SJSA1 (cell line): ENCODE measurements around the gene JARID2. TPM values are rescaled to one million over a fixed set of nuclear protein-coding genes. Genes with fewer than 3 reads are reported as not detected.
"Not testable (repeated sequence)": the region's sequence is repeated elsewhere in the genome, so short reads cannot be mapped to it uniquely, and the experiment has no call there.

Experiments used
- DNase-seq, 2 experiments: peaks; one replicate each; pipeline ENCODE4 v3.0.0-alpha.2; 2015 to 2020; ENCODE audit warnings: low spot score in 2 of 2, low read depth in 1 of 2
- H3K27ac ChIP-seq: fragments of 250-450 bp; sonication (Bioruptor Pico); 2 replicates; pipeline ENCODE4 v1.5.1; 2020; ENCODE audit warnings: mild to moderate bottlenecking, moderate library complexity
- H3K27me3 ChIP-seq: fragments of 250-450 bp; sonication (Bioruptor Pico); replicated peaks from 2 replicates; pipeline ENCODE4 v1.5.1; 2020; ENCODE audit warnings: mild to moderate bottlenecking, moderate library complexity
- H3K36me3 ChIP-seq: fragments of 250-450 bp; sonication (Bioruptor Pico); 2 replicates; pipeline ENCODE4 v1.5.1; 2020; ENCODE audit warnings: mild to moderate bottlenecking
- H3K4me1 ChIP-seq: fragments of 250-450 bp; sonication (Bioruptor Pico); replicated peaks from 2 replicates; pipeline ENCODE4 v1.6.1; 2021; ENCODE audit warnings: mild to moderate bottlenecking
- H3K4me3 ChIP-seq: fragments of 250-450 bp; sonication (Bioruptor Pico); 2 replicates; pipeline ENCODE4 v1.5.1; 2020; ENCODE audit warnings: mild to moderate bottlenecking
- H3K9me3 ChIP-seq: fragments of 250-450 bp; sonication (Bioruptor Pico); replicated peaks from 2 replicates; pipeline ENCODE4 v1.5.1; 2020; ENCODE audit warnings: mild to moderate bottlenecking
- total RNA-seq: library from RNA; depleted of rRNA; stranded (reverse); fragments of >200 nt; shearing (Covaris generic); gene quantifications from 2 replicates; pipeline ENCODE4 v1.2.3, GENCODE V29; 2014

Gene JARID2
- total RNA-seq, 1 experiment from 2014 or later = 7.0 TPM

GRCh38 chr6:15280028-15280427, 34.2 kb downstream of the JARID2 start:
- no peak for DNase-seq
- Histone ChIP-seq H3K27me3 (no peaks in the 10 kb centered on the region), H3K4me3 (no peak overlapping the region), H3K9me3 (no peaks in the 10 kb centered on the region), H3K27ac (no peak overlapping the region), H3K36me3 (peaks cover 3% of the 10 kb centered on the region; the same call in 1 of the 2 replicates), H3K4me1 (peaks cover 64% of the 10 kb centered on the region)

- Histone ChIP-seq H3K4me3 (no peak overlapping the region), H3K36me3 (peaks cover 3% of the 10 kb centered on the region; the same call in 1 of the 2 replicates), H3K27ac (no peak overlapping the region), H3K4me1 (peaks cover 73% of the 10 kb centered on the region), H3K9me3 (no peaks in the 10 kb centered on the region), H3K27me3 (no peaks in the 10 kb centered on the region)
- DNase-seq = no peak
These were observed 35.1 kb downstream of the JARID2 start for GRCh38 chr6:15280961-15281360.

GRCh38 chr6:15282334-15282733, 36.5 kb downstream of the JARID2 start:
- Histone ChIP-seq H3K36me3 (no peaks in the 10 kb centered on the region), H3K4me1 (peaks cover 65% of the 10 kb centered on the region)

GRCh38 chr6:15283986-15284361, 38.1 kb downstream of the JARID2 start:
- H3K4me1 ChIP-seq = peaks cover 73% of the 10 kb centered on the region
- H3K36me3 ChIP-seq = no peaks in the 10 kb centered on the region
- peak in 1 of 2 experiments; percentile 72 for DNase-seq
- no peak overlapping the region for H3K4me3 ChIP-seq
- H3K27ac ChIP-seq = peak overlapping the region; percentile 95
- no peaks in the 10 kb centered on the region for H3K27me3 ChIP-seq
- no peaks in the 10 kb centered on the region for H3K9me3 ChIP-seq

More at GRCh38 chr6:15282334-15282733, 36.5 kb downstream of the JARID2 start:
- no peak overlapping the region for H3K4me3 ChIP-seq
- no peak overlapping the region for H3K27ac ChIP-seq
- DNase-seq = no peak
- no peaks in the 10 kb centered on the region for H3K9me3 ChIP-seq
- no peaks in the 10 kb centered on the region for H3K27me3 ChIP-seq

GRCh38 chr6:15284743-15285142, 38.9 kb downstream of the JARID2 start:
- Histone ChIP-seq H3K4me1 (peaks cover 79% of the 10 kb centered on the region), H3K9me3 (no peaks in the 10 kb centered on the region), H3K27ac (peak overlapping the region; percentile 95), H3K36me3 (no peaks in the 10 kb centered on the region), H3K4me3 (no peak overlapping the region), H3K27me3 (no peaks in the 10 kb centered on the region)
- peak; percentile 77 to 78 for DNase-seq

- peaks cover 75% of the 10 kb centered on the region for H3K4me1 ChIP-seq
- H3K27me3 ChIP-seq = no peaks in the 10 kb centered on the region
- DNase-seq = peak in 1 of 2 experiments; percentile 31
- no peaks in the 10 kb centered on the region for H3K9me3 ChIP-seq
- H3K36me3 ChIP-seq = no peaks in the 10 kb centered on the region
- no peak overlapping the region for H3K4me3 ChIP-seq
- peak overlapping the region; percentile 95 for H3K27ac ChIP-seq
These were observed 39.9 kb downstream of the JARID2 start for GRCh38 chr6:15285682-15286294.

GRCh38 chr6:15287670-15288375, 42.0 kb downstream of the JARID2 start:
- no peak for DNase-seq
- Histone ChIP-seq H3K27me3 (no peaks in the 10 kb centered on the region), H3K36me3 (no peaks in the 10 kb centered on the region), H3K9me3 (no peaks in the 10 kb centered on the region), H3K4me3 (no peak overlapping the region), H3K4me1 (peaks cover 56% of the 10 kb centered on the region), H3K27ac (no peak overlapping the region)

- Histone ChIP-seq H3K36me3 (no peaks in the 10 kb centered on the region), H3K27me3 (no peaks in the 10 kb centered on the region), H3K4me1 (peaks cover 47% of the 10 kb centered on the region), H3K9me3 (no peaks in the 10 kb centered on the region), H3K4me3 (no peak overlapping the region), H3K27ac (no peak overlapping the region)
- no peak for DNase-seq
These were observed 43.0 kb downstream of the JARID2 start for GRCh38 chr6:15288856-15289255.

- H3K9me3 ChIP-seq, H3K36me3 ChIP-seq, H3K27me3 ChIP-seq, H3K27ac ChIP-seq, H3K4me3 ChIP-seq: not testable (repeated sequence)
- peaks cover 41% of the 10 kb centered on the region for H3K4me1 ChIP-seq
- peak in 1 of 2 experiments; percentile 60 for DNase-seq
These were observed 43.6 kb downstream of the JARID2 start for GRCh38 chr6:15289456-15289855.

GRCh38 chr6:15290067-15290680, 44.3 kb downstream of the JARID2 start:
- Histone ChIP-seq H3K9me3 (no peaks in the 10 kb centered on the region), H3K4me3 (no peak overlapping the region), H3K27ac (no peak overlapping the region), H3K27me3 (no peaks in the 10 kb centered on the region), H3K36me3 (no peaks in the 10 kb centered on the region), H3K4me1 (peaks cover 35% of the 10 kb centered on the region)
- DNase-seq = no peak

- Histone ChIP-seq H3K4me3 (no peak overlapping the region), H3K9me3 (no peaks in the 10 kb centered on the region), H3K27ac (no peak overlapping the region), H3K4me1 (peaks cover 26% of the 10 kb centered on the region), H3K36me3 (no peaks in the 10 kb centered on the region), H3K27me3 (no peaks in the 10 kb centered on the region)
- no peak for DNase-seq
These were observed 45.3 kb downstream of the JARID2 start for GRCh38 chr6:15290962-15291704.

GRCh38 chr6:15292721-15293302, 46.9 kb downstream of the JARID2 start:
- no peaks in the 10 kb centered on the region for H3K36me3 ChIP-seq
- H3K27me3 ChIP-seq = 0 out of 2 replicates have a peak, but pooled peaks cover 2% of the 10 kb centered on the region
- H3K4me1 ChIP-seq = peaks cover 23% of the 10 kb centered on the region
- DNase-seq = no peak
- no peaks in the 10 kb centered on the region for H3K9me3 ChIP-seq
- H3K4me3 ChIP-seq = no peak overlapping the region
- no peak overlapping the region for H3K27ac ChIP-seq

- Histone ChIP-seq H3K9me3 (no peaks in the 10 kb centered on the region), H3K27ac (no peak overlapping the region), H3K4me3 (no peak overlapping the region), H3K36me3 (no peaks in the 10 kb centered on the region), H3K4me1 (peaks cover 20% of the 10 kb centered on the region), H3K27me3 (0 out of 2 replicates have a peak, but pooled peaks cover 2% of the 10 kb centered on the region)
- DNase-seq = no peak
These were observed 47.8 kb downstream of the JARID2 start for GRCh38 chr6:15293674-15294073.
